ENCODE measurements around the gene PALLD. TPM values are rescaled to one million over a fixed set of nuclear protein-coding genes. Genes with fewer than 3 reads are reported as not detected.

Gene PALLD
- total RNA-seq, 1 experiment from 2014 or later: 27.6 TPM

DNA sequence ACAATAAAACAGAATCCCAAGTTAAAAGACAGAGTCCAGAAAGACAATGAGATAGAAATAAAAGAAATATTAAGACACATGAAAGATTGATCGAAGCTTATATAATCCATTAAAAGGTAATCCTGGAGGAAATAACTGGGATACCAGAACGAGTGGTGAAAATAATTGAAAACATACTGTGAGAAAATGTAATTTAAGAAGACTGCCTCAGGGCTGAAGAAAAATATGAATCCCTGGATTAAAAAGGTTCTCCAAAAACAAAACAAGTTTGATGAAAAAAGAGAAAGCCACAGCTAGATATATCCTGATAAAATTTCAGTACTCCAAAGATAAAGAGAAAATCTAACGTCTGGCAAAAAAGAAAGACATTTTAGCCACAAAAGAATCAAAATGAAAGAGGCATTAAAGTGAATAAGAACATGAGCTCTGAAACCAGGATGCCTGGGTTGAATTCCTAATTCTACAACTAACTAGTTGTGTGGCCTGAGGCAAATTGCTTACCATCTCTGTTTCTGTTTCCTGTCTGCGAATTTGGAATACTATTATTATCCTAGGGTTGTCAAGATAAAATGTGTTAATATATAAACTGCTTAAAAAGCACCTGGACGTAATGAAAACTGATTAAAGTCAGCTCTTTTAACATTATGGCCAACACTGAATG is 22.1 kb upstream of the PALLD start:
- BruUV-seq (replicated peaks): no TSS peak

DNA sequence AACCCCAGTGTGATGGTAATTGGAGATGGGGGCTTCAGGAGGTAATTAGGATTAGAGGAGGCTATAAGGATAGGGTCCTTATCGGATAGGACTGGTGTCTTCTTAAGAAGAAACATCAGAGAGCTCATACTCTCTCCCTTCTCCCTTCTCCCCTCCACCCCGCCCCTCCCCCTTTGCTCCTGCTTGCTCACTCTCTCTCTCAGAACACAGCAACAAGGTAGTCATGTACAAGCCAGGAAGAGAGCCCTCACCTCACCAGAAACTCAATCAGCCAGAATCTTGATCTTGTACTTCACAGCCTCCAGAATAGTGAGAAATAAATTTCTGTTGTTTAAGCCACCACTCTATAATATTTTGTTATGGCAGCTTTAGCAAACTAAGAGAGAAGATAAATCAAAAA is 21.1 kb upstream of the PALLD start:
- peaks cover 18% of the 10 kb centered on the region for H3K4me1 Mint-ChIP-seq (ENCODE audit: low read depth, unreplicated experiment)
- BruUV-seq (replicated peaks): no TSS peak

More for the DNA sequence above, 22.1 kb upstream of the PALLD start:
- Mint-ChIP-seq H3K4me3 (ENCODE audit: low read depth, unreplicated experiment) (no peak overlapping the region), H3K4me1 (ENCODE audit: low read depth, unreplicated experiment) (peaks cover 18% of the 10 kb centered on the region), H3K36me3 (ENCODE audit: insufficient read depth, unreplicated experiment) (peaks cover 6% of the 10 kb centered on the region), H3K27ac (ENCODE audit: unreplicated experiment) (no peak overlapping the region), H3K9me3 (ENCODE audit: low read depth, unreplicated experiment) (no peaks in the 10 kb centered on the region), H3K27me3 (ENCODE audit: unreplicated experiment) (no peaks in the 10 kb centered on the region)
- intact Hi-C loops (cut with micrococcal nuclease; ENCODE audit: unreplicated experiment): no loop called here
- TF ChIP-seq, protein P1, sequence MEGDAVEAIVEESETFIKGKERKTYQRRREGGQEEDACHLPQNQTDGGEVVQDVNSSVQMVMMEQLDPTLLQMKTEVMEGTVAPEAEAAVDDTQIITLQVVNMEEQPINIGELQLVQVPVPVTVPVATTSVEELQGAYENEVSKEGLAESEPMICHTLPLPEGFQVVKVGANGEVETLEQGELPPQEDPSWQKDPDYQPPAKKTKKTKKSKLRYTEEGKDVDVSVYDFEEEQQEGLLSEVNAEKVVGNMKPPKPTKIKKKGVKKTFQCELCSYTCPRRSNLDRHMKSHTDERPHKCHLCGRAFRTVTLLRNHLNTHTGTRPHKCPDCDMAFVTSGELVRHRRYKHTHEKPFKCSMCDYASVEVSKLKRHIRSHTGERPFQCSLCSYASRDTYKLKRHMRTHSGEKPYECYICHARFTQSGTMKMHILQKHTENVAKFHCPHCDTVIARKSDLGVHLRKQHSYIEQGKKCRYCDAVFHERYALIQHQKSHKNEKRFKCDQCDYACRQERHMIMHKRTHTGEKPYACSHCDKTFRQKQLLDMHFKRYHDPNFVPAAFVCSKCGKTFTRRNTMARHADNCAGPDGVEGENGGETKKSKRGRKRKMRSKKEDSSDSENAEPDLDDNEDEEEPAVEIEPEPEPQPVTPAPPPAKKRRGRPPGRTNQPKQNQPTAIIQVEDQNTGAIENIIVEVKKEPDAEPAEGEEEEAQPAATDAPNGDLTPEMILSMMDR (IDR thresholded peaks at IDR 0.05; ENCODE audit: unreplicated experiment): no peak
- no peak for DNase-seq
- CTCF ChIA-PET: no interaction called here

DNA sequence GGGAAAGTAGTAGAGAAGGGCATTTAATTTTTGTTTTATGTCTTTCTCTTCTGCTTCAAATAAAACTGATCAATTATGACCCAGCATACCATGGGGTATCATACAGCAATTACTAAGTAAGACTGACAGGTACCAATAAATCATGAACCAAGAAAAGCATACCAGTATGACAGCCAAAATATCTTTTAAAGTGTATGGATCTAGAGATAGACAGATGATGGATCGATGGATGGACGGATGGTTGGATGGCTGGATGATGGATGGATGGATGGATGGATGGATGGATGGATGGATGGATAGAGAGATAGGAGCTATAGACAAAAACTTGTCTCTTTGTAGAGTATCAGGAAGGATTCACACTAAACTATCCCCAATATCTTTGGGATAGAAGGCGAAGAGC is 18.0 kb upstream of the PALLD start:
- intact Hi-C loops (cut with micrococcal nuclease; ENCODE audit: unreplicated experiment): no loop called here
- DNase-seq: no peak
- CTCF ChIA-PET: interaction anchor here (1.2 kb wide), 1 partner anchor 9 kb away, joined by 3 read pairs; no protein-coding TSS in a partner anchor
- TF ChIP-seq, protein P1 (IDR thresholded peaks at IDR 0.05; ENCODE audit: unreplicated experiment): no peak
- H3K36me3 Mint-ChIP-seq (ENCODE audit: insufficient read depth, unreplicated experiment): peaks cover 20% of the 10 kb centered on the region
- no peaks in the 10 kb centered on the region for H3K9me3 Mint-ChIP-seq (ENCODE audit: low read depth, unreplicated experiment)
- H3K4me3 Mint-ChIP-seq (ENCODE audit: low read depth, unreplicated experiment): peak overlapping the region; percentile 98
- BruUV-seq (replicated peaks): no TSS peak
- H3K27me3 Mint-ChIP-seq (ENCODE audit: unreplicated experiment): no peaks in the 10 kb centered on the region
- H3K4me1 Mint-ChIP-seq (ENCODE audit: low read depth, unreplicated experiment): peaks cover 29% of the 10 kb centered on the region
- no peak overlapping the region for H3K27ac Mint-ChIP-seq (ENCODE audit: unreplicated experiment)

More for the DNA sequence above, 21.1 kb upstream of the PALLD start:
- TF ChIP-seq, protein P1 (IDR thresholded peaks at IDR 0.05; ENCODE audit: unreplicated experiment): no peak
- no peaks in the 10 kb centered on the region for H3K9me3 Mint-ChIP-seq (ENCODE audit: low read depth, unreplicated experiment)
- no peak for DNase-seq
- CTCF ChIA-PET: no interaction called here
- H3K4me3 Mint-ChIP-seq (ENCODE audit: low read depth, unreplicated experiment): no peak overlapping the region
- intact Hi-C loops (cut with micrococcal nuclease; ENCODE audit: unreplicated experiment): no loop called here
- no peaks in the 10 kb centered on the region for H3K27me3 Mint-ChIP-seq (ENCODE audit: unreplicated experiment)
- H3K36me3 Mint-ChIP-seq (ENCODE audit: insufficient read depth, unreplicated experiment): peaks cover 16% of the 10 kb centered on the region
- no peak overlapping the region for H3K27ac Mint-ChIP-seq (ENCODE audit: unreplicated experiment)

DNA sequence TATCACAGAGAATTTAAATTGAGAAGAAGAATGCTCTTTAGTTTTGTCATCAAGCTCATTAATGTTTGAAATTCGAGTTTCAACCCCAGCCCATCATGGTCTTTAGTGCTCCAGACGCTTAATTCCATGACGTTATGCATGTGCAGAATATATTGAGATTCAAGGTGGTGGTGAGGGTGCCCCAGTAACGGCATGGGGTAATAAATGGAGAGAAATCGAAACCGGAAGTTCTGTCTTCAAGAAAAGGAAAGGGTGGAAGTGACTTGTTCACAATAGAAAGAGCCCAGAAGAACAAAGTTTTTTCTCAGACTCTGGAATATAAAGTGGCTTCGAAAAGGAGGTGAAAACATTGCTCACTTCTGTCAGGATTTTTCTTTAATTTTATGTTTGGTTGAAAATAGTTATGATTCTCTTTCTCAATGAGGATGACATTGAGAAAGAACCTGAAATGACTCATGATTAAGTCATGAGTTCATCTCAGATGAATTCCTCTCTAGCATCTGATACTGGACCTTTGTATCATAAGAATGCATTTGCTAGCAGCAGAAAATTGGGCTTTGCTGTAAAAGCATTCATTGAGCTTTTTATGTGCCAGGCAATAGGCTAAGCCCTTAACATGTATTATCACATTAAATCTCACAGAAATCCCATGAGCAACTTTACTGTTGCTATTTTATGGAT is 15.8 kb upstream of the PALLD start:
- CTCF ChIA-PET: no interaction called here
- Mint-ChIP-seq H3K9me3 (ENCODE audit: low read depth, unreplicated experiment) (no peaks in the 10 kb centered on the region), H3K36me3 (ENCODE audit: insufficient read depth, unreplicated experiment) (peaks cover 20% of the 10 kb centered on the region), H3K4me3 (ENCODE audit: low read depth, unreplicated experiment) (peak overlapping the region; percentile 98), H3K27me3 (ENCODE audit: unreplicated experiment) (no peaks in the 10 kb centered on the region), H3K4me1 (ENCODE audit: low read depth, unreplicated experiment) (peaks cover 48% of the 10 kb centered on the region), H3K27ac (ENCODE audit: unreplicated experiment) (peak overlapping the region; percentile 96)
- TF ChIP-seq, protein P1 (IDR thresholded peaks at IDR 0.05; ENCODE audit: unreplicated experiment): no peak
- BruUV-seq (replicated peaks): no TSS peak
- DNase-seq: peak; percentile 13
- intact Hi-C loops (cut with micrococcal nuclease; ENCODE audit: unreplicated experiment): no loop called here

All from Calu3 (cell line).